ENCODE data around the gene CFB. TPM values are rescaled to one million over a fixed set of nuclear protein-coding genes. Genes with fewer than 3 reads are reported as not detected.
"Not testable (repeated sequence)": the region's sequence is repeated elsewhere in the genome, so short reads cannot be mapped to it uniquely, and the experiment has no call there.

The CFB gene
- total RNA-seq, 1 donor from 2014 or later: 0.81 TPM

GRCh38 chr6:31979238-31979898 is 33.5 kb downstream of the CFB start:
- TF ChIP-seq CTCF (conservative IDR thresholded peaks at IDR 0.05; ENCODE audit: low read depth, low read length): no peak
- DNase-seq (ENCODE audit: low read depth): no peak
- H3K4me3 ChIP-seq (ENCODE audit: low read depth, low read length): no peak overlapping the region

DNA sequence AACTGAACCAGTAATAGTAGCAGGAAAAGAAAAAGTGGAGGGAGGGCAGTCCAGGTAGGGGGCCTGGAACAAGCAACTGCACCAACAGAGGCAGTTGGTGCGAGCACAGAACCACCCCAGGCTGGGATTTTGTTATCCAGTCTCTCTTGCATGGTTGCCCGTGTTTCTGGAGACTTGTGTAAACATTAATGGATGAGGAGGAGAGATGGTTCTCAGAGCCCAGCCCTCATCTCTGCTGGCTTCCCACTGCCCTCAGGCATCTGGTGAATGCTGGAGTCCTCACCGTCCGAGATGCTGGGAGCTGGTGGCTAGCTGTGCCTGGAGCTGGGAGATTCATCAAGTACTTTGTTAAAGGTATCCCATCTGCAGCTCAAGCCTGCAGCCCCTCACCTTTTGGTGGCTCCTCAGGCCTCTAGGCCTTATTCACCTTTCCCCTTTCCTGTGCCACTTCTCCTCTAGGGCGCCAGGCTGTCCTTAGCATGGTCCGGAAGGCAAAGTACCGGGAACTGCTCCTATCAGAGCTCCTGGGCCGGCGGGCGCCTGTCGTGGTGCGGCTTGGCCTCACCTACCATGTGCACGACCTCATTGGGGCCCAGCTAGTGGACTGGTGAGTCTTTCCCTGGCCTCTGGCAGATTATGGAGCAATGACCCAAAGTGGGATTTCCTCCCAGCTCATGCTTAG is 34.4 kb downstream of the CFB start:
- H3K4me3 ChIP-seq (ENCODE audit: low read depth, low read length); DNase-seq (ENCODE audit: low read depth): not testable (repeated sequence)

DNA sequence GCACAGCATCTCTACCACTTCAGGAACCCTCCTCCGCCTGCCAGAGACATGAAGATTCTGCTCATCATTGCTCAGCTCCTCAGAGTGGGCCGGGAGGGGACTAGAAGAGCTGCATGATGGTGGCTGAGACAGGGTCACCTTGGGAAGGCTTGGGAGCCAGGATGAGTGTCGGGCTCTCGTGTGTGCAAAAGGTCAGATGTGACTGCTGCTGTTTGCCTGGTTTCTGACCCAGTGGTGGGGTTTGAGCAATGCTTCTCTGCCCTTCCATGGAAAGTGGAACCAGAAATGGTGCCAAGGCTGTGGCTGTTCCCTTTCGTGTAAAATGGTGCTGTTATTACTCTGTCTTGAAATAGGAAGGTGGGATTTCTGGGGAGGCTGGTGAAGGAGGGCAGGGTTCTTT is 35.1 kb downstream of the CFB start:
- H3K4me3 ChIP-seq (ENCODE audit: low read depth, low read length); DNase-seq (ENCODE audit: low read depth): not testable (repeated sequence)

- H3K4me3 ChIP-seq (ENCODE audit: low read depth, low read length); DNase-seq (ENCODE audit: low read depth): not testable (repeated sequence)
Measured at GRCh38 chr6:31981744-31982143, 35.8 kb downstream of the CFB start, which contains the start of gene C4A. C4A (plus strand) TSS chr6:31982057; CDS start chr6:31982108, 51 bp downstream.

GRCh38 chr6:31989363-31989762 is 43.5 kb downstream of the CFB start:
- not testable (repeated sequence) for H3K4me3 ChIP-seq (ENCODE audit: low read depth, low read length); DNase-seq (ENCODE audit: low read depth)

DNA sequence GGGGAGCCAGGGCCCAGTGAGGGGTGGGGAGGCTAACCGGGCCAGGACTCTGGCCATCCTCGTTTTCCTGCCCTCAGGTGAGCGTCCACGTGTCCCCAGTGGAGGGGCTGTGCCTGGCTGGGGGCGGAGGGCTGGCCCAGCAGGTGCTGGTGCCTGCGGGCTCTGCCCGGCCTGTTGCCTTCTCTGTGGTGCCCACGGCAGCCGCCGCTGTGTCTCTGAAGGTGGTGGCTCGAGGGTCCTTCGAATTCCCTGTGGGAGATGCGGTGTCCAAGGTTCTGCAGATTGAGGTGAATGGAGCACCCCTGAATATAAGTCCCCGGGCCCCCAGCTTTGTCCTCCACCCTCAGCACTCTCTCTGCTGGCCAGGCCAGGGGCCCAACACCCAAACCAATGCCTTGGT is 48.5 kb downstream of the CFB start:
- DNase-seq (ENCODE audit: low read depth); H3K4me3 ChIP-seq (ENCODE audit: low read depth, low read length): not testable (repeated sequence)

GRCh38 chr6:31996385-31996784 is 50.5 kb downstream of the CFB start:
- DNase-seq (ENCODE audit: low read depth); H3K4me3 ChIP-seq (ENCODE audit: low read depth, low read length): not testable (repeated sequence)

Other genes starting within 250 kb of the CFB start
- 25.4 and 35.6 TPM in 2 replicates for gene ABHD16A, start 242.8 kb upstream of the CFB start, total RNA-seq
- gene LY6G6F, start 239.2 kb upstream of the CFB start, total RNA-seq: not detected in 2 replicates
- gene LY6G6D, start 230.7 kb upstream of the CFB start, total RNA-seq: not detected in 2 replicates
- gene LY6G6C, start 224.3 kb upstream of the CFB start, total RNA-seq: not detected in 2 replicates
- not detected in 2 replicates for gene MPIG6B, start 222.7 kb upstream of the CFB start, total RNA-seq
- 61.1 and 87.2 TPM in 2 replicates for gene DDAH2, start 216.8 kb upstream of the CFB start, total RNA-seq
- 938 and 1,262 TPM in 2 replicates for gene CLIC1, start 209.6 kb upstream of the CFB start, total RNA-seq
- 18.4 and 30.4 TPM in 2 replicates for gene MSH5, start 206.1 kb upstream of the CFB start, total RNA-seq
- gene SAPCD1, start 183.4 kb upstream of the CFB start, total RNA-seq: 0.94 and 4.4 TPM in 2 replicates
- gene VWA7, start 168.8 kb upstream of the CFB start, total RNA-seq: 0.65 and 2.2 TPM in 2 replicates
- gene VARS1, start 150.3 kb upstream of the CFB start, total RNA-seq: 113 and 166 TPM in 2 replicates
- gene LSM2, start 139.1 kb upstream of the CFB start, total RNA-seq: 112 and 157 TPM in 2 replicates
- gene HSPA1L, start 130.8 kb upstream of the CFB start, total RNA-seq: 0.29 and 0.35 TPM in 2 replicates
- gene HSPA1A, start 130.6 kb upstream of the CFB start, total RNA-seq: 116 and 139 TPM in 2 replicates
- 58.4 and 136 TPM in 2 replicates for gene HSPA1B, start 118.4 kb upstream of the CFB start, total RNA-seq
- 65.2 and 68.6 TPM in 2 replicates for gene NEU1, start 83.3 kb upstream of the CFB start, total RNA-seq
- gene SLC44A4, start 67.1 kb upstream of the CFB start, total RNA-seq: 12.4 and 24.0 TPM in 2 replicates
- gene EHMT2, start 48.4 kb upstream of the CFB start, total RNA-seq: 44.0 and 54.6 TPM in 2 replicates
- 1.5 TPM in 2 replicates for gene ZBTB12, start 44.0 kb upstream of the CFB start, total RNA-seq
- not detected in 2 replicates for gene C2, start 18.4 kb upstream of the CFB start, total RNA-seq
- 113 and 132 TPM in 2 replicates for gene NELFE, start 12.9 kb downstream of the CFB start, total RNA-seq
- gene SKIC2, start 13.1 kb downstream of the CFB start, total RNA-seq: 42.0 and 51.9 TPM in 2 replicates
- gene DXO, start 26.0 kb downstream of the CFB start, total RNA-seq: 20.0 and 20.9 TPM in 2 replicates
- 1.0 and 1.6 TPM in 2 replicates for gene C4A, start 36.0 kb downstream of the CFB start, total RNA-seq
- 1.1 and 1.2 TPM in 2 replicates for gene C4B, start 68.7 kb downstream of the CFB start, total RNA-seq
- not detected in 2 replicates for gene CYP21A2, start 92.3 kb downstream of the CFB start, total RNA-seq
- gene TNXB, start 163.2 kb downstream of the CFB start, total RNA-seq: 0.23 TPM in 1 of 2 replicates, not detected in the other
- gene ATF6B, start 182.2 kb downstream of the CFB start, total RNA-seq: 21.3 and 23.2 TPM in 2 replicates
- 2.5 and 7.2 TPM in 2 replicates for gene FKBPL, start 184.2 kb downstream of the CFB start, total RNA-seq
- not detected in 2 replicates for gene PRRT1, start 205.8 kb downstream of the CFB start, total RNA-seq
- gene PPT2, start 208.0 kb downstream of the CFB start, total RNA-seq: 23.2 and 39.4 TPM in 2 replicates
- gene EGFL8, start 218.5 kb downstream of the CFB start, total RNA-seq: 3.1 and 6.5 TPM in 2 replicates
- 57.1 and 72.2 TPM in 2 replicates for gene AGPAT1, start 230.0 kb downstream of the CFB start, total RNA-seq
- 66.6 and 79.9 TPM in 2 replicates for gene RNF5, start 232.3 kb downstream of the CFB start, total RNA-seq
- 0.80 and 1.4 TPM in 2 replicates for gene AGER, start 238.2 kb downstream of the CFB start, total RNA-seq
- 38.3 and 44.5 TPM in 2 replicates for gene PBX2, start 244.1 kb downstream of the CFB start, total RNA-seq
- gene GPSM3, start 246.5 kb downstream of the CFB start, total RNA-seq: 15.7 and 17.8 TPM in 2 replicates